ENCODE data around the gene CREB3L2. TPM values are rescaled to one million over a fixed set of nuclear protein-coding genes. Genes with fewer than 3 reads are reported as not detected.
A peak's percentile ranks its signal among the peaks of the same experiment; 100 is the strongest.

Gene CREB3L2
- total RNA-seq, 1 experiment from 2014 or later = 18.1 TPM

GRCh38 chr7:137846549-137846826 is 155.4 kb downstream of the CREB3L2 start:
- no peak overlapping the region for H3K4me2 ChIP-seq (ENCODE audit: low read length)
- no peak for DNase-seq

DNA sequence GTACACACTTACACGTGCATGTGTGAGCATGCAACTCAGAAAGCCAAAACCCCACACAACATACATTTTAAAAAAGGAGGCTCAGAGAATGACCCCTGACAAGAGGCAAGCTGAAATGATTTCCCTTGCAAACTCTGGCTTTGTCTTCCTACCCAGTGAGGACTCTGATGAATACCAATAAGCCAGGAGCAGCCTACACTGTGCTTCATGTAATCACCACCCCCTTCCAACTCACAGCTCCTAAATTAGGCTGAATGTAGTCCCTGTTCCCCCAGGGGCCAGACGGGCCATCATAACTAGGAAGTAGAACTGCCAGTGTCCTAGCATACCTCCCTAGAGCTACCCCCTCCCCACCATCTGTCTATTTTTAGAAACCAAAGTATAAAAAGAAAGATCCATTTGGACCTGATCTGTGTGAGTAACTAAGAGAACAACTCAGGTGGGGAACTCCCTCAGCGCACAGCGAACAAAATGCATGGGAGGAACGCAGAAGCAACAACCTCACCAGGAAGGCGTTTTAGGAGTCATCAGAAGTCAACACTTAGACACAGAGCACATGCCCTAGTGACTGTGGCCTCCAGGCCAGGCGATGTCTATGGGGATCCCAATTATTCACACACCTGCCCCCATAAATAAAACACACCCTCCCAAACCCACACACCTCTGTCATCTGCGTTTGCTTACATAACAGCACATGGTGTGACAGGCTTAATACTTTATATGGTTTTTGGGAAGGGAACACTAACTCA is 157.0 kb downstream of the CREB3L2 start:
- DNase-seq (no peak), ATAC-seq (no peak)
- ChIA-PET POLR2A (ENCODE audit: unreplicated experiment) (no interaction called here), CTCF (no interaction called here)
- Histone ChIP-seq H3K9me3 (ENCODE audit: low read length) (no peaks in the 10 kb centered on the region), H3K9me2 (replicated peaks; ENCODE audit: low read length) (no peaks in the 10 kb centered on the region), H3K4me1 (ENCODE audit: insufficient read depth, low read length) (no peaks in the 10 kb centered on the region), H3K4me2 (ENCODE audit: low read length) (no peak overlapping the region), H3K4me3 (ENCODE audit: low read length) (no peak overlapping the region), H2AFZ (ENCODE audit: low read length) (no peak overlapping the region), H3K27me3 (ENCODE audit: low read length) (peaks cover 85% of the 10 kb centered on the region), H3K27ac (ENCODE audit: low read length) (no peak overlapping the region), H3K36me3 (ENCODE audit: low read depth, low read length) (no peaks in the 10 kb centered on the region), H3K79me2 (ENCODE audit: low read length) (no peaks in the 10 kb centered on the region), H3K9ac (ENCODE audit: low read length) (no peak overlapping the region), H3F3A (ENCODE audit: low read length, unreplicated experiment) (no peaks in the 10 kb centered on the region), H4K20me1 (ENCODE audit: low read length) (no peaks in the 10 kb centered on the region)
- intact Hi-C loops (cut with micrococcal nuclease) = no loop called here
- TF ChIP-seq EZH2phosphoT487 (IDR thresholded peaks at IDR 0.05; ENCODE audit: borderline replicate concordance, low read length) (no peak), EZH2 (IDR thresholded peaks at IDR 0.05; ENCODE audit: low read length, unreplicated experiment) (no peak)
- TF ChIP-seq, protein P1, sequence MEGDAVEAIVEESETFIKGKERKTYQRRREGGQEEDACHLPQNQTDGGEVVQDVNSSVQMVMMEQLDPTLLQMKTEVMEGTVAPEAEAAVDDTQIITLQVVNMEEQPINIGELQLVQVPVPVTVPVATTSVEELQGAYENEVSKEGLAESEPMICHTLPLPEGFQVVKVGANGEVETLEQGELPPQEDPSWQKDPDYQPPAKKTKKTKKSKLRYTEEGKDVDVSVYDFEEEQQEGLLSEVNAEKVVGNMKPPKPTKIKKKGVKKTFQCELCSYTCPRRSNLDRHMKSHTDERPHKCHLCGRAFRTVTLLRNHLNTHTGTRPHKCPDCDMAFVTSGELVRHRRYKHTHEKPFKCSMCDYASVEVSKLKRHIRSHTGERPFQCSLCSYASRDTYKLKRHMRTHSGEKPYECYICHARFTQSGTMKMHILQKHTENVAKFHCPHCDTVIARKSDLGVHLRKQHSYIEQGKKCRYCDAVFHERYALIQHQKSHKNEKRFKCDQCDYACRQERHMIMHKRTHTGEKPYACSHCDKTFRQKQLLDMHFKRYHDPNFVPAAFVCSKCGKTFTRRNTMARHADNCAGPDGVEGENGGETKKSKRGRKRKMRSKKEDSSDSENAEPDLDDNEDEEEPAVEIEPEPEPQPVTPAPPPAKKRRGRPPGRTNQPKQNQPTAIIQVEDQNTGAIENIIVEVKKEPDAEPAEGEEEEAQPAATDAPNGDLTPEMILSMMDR (conservative IDR thresholded peaks at IDR 0.05; ENCODE audit: low read depth, low read length) = no peak
- no TSS peak for BruUV-seq (replicated peaks)

More at GRCh38 chr7:137846549-137846826, 155.4 kb downstream of the CREB3L2 start:
- ChIA-PET POLR2A (ENCODE audit: unreplicated experiment) (no interaction called here), CTCF (no interaction called here)
- Histone ChIP-seq H3K27me3 (ENCODE audit: low read length) (peaks cover 70% of the 10 kb centered on the region), H3K4me3 (ENCODE audit: low read length) (no peak overlapping the region), H3K79me2 (ENCODE audit: low read length) (no peaks in the 10 kb centered on the region), H4K20me1 (ENCODE audit: low read length) (no peaks in the 10 kb centered on the region), H3F3A (ENCODE audit: low read length, unreplicated experiment) (no peaks in the 10 kb centered on the region), H3K27ac (ENCODE audit: low read length) (no peak overlapping the region), H3K9me2 (replicated peaks; ENCODE audit: low read length) (no peaks in the 10 kb centered on the region), H2AFZ (ENCODE audit: low read length) (no peak overlapping the region), H3K4me1 (ENCODE audit: insufficient read depth, low read length) (no peaks in the 10 kb centered on the region), H3K36me3 (ENCODE audit: low read depth, low read length) (no peaks in the 10 kb centered on the region), H3K9me3 (ENCODE audit: low read length) (no peaks in the 10 kb centered on the region), H3K9ac (ENCODE audit: low read length) (no peak overlapping the region)
- intact Hi-C loops (cut with micrococcal nuclease) = no loop called here
- TF ChIP-seq EZH2phosphoT487 (IDR thresholded peaks at IDR 0.05; ENCODE audit: borderline replicate concordance, low read length) = no peak
- TF ChIP-seq EZH2 (IDR thresholded peaks at IDR 0.05; ENCODE audit: low read length, unreplicated experiment) = no peak
- peak; percentile 12; the same call in 1 of the 2 replicates for ATAC-seq
- BruUV-seq (replicated peaks) = no TSS peak

DNA sequence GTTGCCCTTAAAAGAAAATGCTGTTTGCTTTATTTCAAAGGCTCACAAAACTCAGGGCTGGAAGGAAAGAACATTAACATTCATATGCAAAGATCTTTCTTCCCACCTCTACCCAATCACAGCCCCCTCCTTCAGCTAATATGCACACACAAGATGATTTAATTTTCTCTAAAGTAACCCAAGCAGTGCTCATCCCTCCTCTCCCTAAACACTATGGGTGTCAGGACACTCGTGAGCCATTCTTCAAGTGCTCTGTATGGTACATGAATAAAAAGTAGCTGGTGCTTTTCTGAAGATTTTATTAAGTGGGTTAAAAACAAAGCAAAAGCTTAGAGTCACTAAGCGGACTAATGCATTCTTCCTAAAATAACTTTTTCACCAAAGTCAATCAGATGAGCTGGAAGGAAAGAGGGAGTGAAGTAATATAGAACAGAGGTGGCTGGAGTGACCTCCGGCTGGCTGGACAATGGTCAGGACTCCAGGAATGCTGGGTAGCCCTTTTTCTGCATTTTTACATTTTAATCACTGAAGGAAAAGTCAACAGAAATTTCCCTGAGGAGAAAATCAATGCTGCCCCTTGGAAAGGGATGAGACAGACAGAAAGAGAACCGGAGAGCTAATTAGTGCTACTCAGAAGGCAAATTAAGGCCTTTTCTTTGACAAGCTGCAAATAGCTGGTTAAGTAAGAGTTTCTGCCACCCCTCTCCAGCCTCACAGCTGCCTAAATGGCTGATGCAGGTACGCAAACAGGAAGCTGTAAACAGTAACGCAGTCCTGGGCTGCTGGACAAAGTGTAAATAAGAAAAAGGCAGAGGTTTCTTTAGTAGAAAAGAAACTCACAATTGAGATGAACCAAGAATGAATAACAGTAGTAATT is 161.7 kb downstream of the CREB3L2 start:
- DNase-seq = no peak
- Histone ChIP-seq H3F3A (ENCODE audit: low read length, unreplicated experiment) (no peaks in the 10 kb centered on the region), H3K79me2 (ENCODE audit: low read length) (no peaks in the 10 kb centered on the region), H3K9ac (ENCODE audit: low read length) (no peak overlapping the region), H4K20me1 (ENCODE audit: low read length) (no peaks in the 10 kb centered on the region), H3K27me3 (ENCODE audit: low read length) (peaks cover 82% of the 10 kb centered on the region), H3K9me3 (ENCODE audit: low read length) (no peaks in the 10 kb centered on the region), H3K4me3 (ENCODE audit: low read length) (no peak overlapping the region), H3K36me3 (ENCODE audit: low read depth, low read length) (no peaks in the 10 kb centered on the region), H3K27ac (ENCODE audit: low read length) (no peak overlapping the region), H3K9me2 (replicated peaks; ENCODE audit: low read length) (no peaks in the 10 kb centered on the region), H2AFZ (ENCODE audit: low read length) (no peak overlapping the region), H3K4me2 (ENCODE audit: low read length) (no peak overlapping the region), H3K4me1 (ENCODE audit: insufficient read depth, low read length) (no peaks in the 10 kb centered on the region)
- POLR2A ChIA-PET (ENCODE audit: unreplicated experiment) = no interaction called here
- intact Hi-C loops (cut with micrococcal nuclease) = no loop called here
- ATAC-seq = no peak
- CTCF ChIA-PET = no interaction called here
- BruUV-seq (replicated peaks) = no TSS peak
- TF ChIP-seq, protein P1 (conservative IDR thresholded peaks at IDR 0.05; ENCODE audit: low read depth, low read length) = no peak
- TF ChIP-seq EZH2phosphoT487 (IDR thresholded peaks at IDR 0.05; ENCODE audit: borderline replicate concordance, low read length) (no peak), EZH2 (IDR thresholded peaks at IDR 0.05; ENCODE audit: low read length, unreplicated experiment) (no peak)

Measured in PC-3 (cell line).